Measurements from ENCODE around the gene CKS2. TPM values are rescaled to one million over a fixed set of nuclear protein-coding genes. Genes with fewer than 3 reads are reported as not detected.

Gene CKS2
- total RNA-seq (2021) (299 to 319 TPM (median 313 TPM) in 3 replicates), Bru-seq, nascent RNA (percentile 99 among the genes with signal in this experiment)
- long read RNA-seq, experiment 1, transcript CKS2-201 (3 exons, 613 nt): major isoform, 322 of 357 reads
- long read RNA-seq, experiment 1, partial matches to known transcripts: 23 of 357 reads
- long read RNA-seq, experiment 1, other reads (novel, unspliced or antisense): 12 of 357 reads
- long read RNA-seq, experiment 2, transcript CKS2-201 (3 exons, 613 nt): major isoform, 438 of 484 reads
- long read RNA-seq, experiment 2, partial matches to known transcripts: 27 of 484 reads
- long read RNA-seq, experiment 2, other reads (novel, unspliced or antisense): 19 of 484 reads
- long read RNA-seq, experiment 3, partial matches to known transcripts: 0 of 8 reads
- long read RNA-seq, experiment 3, other reads (novel, unspliced or antisense): 5 of 8 reads

DNA sequence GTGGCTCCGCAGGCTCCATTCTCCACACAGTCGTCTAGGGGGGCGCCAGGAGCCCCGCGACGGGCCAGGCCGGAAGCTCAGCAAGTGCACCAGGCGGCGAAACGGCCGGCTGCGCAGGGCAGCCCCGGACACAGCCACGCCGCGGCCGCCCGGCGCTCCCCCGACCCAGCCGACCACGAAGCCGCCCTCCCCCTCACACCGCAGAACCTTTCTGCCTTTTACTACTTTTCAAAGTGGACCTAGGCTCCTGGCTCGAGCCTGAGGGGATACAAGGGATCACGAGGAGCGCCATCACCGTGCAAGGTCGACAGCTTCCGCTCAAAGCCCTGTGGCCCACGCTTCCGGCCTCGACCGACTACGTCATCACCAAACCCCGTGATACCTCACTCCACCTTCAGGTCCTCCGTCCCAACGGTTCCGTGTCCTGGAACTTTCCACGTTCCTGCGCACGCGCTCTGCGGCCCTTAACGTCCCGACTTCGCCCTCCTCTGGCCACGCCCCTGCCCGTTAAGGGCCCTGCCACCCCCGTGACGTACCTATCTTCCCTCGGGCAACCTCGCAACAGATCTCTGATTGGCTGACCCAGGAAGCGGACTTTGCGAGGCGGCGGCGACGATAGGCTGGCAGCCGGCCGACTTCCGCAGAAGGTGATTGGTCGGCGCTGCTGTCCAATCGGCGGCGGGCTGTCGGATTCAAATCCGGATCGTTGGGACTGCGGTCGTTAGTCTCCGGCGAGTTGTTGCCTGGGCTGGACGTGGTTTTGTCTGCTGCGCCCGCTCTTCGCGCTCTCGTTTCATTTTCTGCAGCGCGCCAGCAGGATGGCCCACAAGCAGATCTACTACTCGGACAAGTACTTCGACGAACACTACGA is at the start of gene CKS2:
Gene CKS2 (plus strand): TSS at position 721 of the 871 bp plus-strand sequence. CDS start 98 bp downstream, at position 819.
- DNase-seq (ENCODE audit: low spot score): peak; percentile 99
- peak; percentile 91 for ATAC-seq
- peak within 1 kb of the TSS; percentile 93 for H3K4me3 Mint-ChIP-seq
- CTCF ChIA-PET: interaction anchor here (0.6 kb wide), 1 partner anchor 22 kb away, joined by 4 read pairs; no protein-coding TSS in a partner anchor
- peaks cover 32% of the 10 kb centered on the region for H3K4me1 Mint-ChIP-seq
- H3K36me3 Mint-ChIP-seq: peaks cover 54% of the 10 kb centered on the region
- no peaks in the 10 kb centered on the region; the same call in 1 of the 2 replicates for H3K27me3 Mint-ChIP-seq (ENCODE audit: low read depth)
- H3K9me3 Mint-ChIP-seq: no peaks in the 10 kb centered on the region
- POLR2A ChIA-PET: interaction anchor here (0.6 to 1.3 kb wide), 4 partner anchors 10 to 390 kb away, joined by 3 to 5 read pairs (median 4); no protein-coding TSS in a partner anchor
- peak within 1 kb of the TSS; percentile 100 for H3K27ac Mint-ChIP-seq
- TF ChIP-seq, protein P1, sequence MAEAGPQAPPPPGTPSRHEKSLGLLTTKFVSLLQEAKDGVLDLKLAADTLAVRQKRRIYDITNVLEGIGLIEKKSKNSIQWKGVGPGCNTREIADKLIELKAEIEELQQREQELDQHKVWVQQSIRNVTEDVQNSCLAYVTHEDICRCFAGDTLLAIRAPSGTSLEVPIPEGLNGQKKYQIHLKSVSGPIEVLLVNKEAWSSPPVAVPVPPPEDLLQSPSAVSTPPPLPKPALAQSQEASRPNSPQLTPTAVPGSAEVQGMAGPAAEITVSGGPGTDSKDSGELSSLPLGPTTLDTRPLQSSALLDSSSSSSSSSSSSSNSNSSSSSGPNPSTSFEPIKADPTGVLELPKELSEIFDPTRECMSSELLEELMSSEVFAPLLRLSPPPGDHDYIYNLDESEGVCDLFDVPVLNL (CRISPR knock-in tag; IDR thresholded peaks at IDR 0.05; ENCODE audit: borderline replicate concordance, low read depth): no peak; the same call in 1 of the 2 replicates
- TF ChIP-seq, protein P2, sequence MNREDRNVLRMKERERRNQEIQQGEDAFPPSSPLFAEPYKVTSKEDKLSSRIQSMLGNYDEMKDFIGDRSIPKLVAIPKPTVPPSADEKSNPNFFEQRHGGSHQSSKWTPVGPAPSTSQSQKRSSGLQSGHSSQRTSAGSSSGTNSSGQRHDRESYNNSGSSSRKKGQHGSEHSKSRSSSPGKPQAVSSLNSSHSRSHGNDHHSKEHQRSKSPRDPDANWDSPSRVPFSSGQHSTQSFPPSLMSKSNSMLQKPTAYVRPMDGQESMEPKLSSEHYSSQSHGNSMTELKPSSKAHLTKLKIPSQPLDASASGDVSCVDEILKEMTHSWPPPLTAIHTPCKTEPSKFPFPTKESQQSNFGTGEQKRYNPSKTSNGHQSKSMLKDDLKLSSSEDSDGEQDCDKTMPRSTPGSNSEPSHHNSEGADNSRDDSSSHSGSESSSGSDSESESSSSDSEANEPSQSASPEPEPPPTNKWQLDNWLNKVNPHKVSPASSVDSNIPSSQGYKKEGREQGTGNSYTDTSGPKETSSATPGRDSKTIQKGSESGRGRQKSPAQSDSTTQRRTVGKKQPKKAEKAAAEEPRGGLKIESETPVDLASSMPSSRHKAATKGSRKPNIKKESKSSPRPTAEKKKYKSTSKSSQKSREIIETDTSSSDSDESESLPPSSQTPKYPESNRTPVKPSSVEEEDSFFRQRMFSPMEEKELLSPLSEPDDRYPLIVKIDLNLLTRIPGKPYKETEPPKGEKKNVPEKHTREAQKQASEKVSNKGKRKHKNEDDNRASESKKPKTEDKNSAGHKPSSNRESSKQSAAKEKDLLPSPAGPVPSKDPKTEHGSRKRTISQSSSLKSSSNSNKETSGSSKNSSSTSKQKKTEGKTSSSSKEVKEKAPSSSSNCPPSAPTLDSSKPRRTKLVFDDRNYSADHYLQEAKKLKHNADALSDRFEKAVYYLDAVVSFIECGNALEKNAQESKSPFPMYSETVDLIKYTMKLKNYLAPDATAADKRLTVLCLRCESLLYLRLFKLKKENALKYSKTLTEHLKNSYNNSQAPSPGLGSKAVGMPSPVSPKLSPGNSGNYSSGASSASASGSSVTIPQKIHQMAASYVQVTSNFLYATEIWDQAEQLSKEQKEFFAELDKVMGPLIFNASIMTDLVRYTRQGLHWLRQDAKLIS (CRISPR knock-in tag; IDR thresholded peaks at IDR 0.05; ENCODE audit: borderline replicate concordance): no peak
- TF ChIP-seq, protein P3, sequence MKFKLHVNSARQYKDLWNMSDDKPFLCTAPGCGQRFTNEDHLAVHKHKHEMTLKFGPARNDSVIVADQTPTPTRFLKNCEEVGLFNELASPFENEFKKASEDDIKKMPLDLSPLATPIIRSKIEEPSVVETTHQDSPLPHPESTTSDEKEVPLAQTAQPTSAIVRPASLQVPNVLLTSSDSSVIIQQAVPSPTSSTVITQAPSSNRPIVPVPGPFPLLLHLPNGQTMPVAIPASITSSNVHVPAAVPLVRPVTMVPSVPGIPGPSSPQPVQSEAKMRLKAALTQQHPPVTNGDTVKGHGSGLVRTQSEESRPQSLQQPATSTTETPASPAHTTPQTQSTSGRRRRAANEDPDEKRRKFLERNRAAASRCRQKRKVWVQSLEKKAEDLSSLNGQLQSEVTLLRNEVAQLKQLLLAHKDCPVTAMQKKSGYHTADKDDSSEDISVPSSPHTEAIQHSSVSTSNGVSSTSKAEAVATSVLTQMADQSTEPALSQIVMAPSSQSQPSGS (CRISPR knock-in tag; IDR thresholded peaks at IDR 0.05; ENCODE audit: borderline replicate concordance, low read depth): no peak
- TF ChIP-seq ZNF423 (CRISPR knock-in tag; IDR thresholded peaks at IDR 0.05): no peak
- peak; percentile 35; the same call in 1 of the 2 replicates for TF ChIP-seq NFE2L1 (CRISPR knock-in tag; IDR thresholded peaks at IDR 0.05)
- peak; percentile 85; the same call in 1 of the 2 replicates for TF ChIP-seq CBFB (CRISPR knock-in tag; IDR thresholded peaks at IDR 0.05; ENCODE audit: low read depth)
- TF ChIP-seq, protein P4, sequence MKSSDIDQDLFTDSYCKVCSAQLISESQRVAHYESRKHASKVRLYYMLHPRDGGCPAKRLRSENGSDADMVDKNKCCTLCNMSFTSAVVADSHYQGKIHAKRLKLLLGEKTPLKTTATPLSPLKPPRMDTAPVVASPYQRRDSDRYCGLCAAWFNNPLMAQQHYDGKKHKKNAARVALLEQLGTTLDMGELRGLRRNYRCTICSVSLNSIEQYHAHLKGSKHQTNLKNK (CRISPR knock-in tag; IDR thresholded peaks at IDR 0.05): 0 out of 2 replicates have a peak, but pooled peaks have one; percentile 43
- TF ChIP-seq SOX15 (CRISPR knock-in tag; IDR thresholded peaks at IDR 0.05): no peak
- TF ChIP-seq, protein P5, sequence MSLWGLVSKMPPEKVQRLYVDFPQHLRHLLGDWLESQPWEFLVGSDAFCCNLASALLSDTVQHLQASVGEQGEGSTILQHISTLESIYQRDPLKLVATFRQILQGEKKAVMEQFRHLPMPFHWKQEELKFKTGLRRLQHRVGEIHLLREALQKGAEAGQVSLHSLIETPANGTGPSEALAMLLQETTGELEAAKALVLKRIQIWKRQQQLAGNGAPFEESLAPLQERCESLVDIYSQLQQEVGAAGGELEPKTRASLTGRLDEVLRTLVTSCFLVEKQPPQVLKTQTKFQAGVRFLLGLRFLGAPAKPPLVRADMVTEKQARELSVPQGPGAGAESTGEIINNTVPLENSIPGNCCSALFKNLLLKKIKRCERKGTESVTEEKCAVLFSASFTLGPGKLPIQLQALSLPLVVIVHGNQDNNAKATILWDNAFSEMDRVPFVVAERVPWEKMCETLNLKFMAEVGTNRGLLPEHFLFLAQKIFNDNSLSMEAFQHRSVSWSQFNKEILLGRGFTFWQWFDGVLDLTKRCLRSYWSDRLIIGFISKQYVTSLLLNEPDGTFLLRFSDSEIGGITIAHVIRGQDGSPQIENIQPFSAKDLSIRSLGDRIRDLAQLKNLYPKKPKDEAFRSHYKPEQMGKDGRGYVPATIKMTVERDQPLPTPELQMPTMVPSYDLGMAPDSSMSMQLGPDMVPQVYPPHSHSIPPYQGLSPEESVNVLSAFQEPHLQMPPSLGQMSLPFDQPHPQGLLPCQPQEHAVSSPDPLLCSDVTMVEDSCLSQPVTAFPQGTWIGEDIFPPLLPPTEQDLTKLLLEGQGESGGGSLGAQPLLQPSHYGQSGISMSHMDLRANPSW (CRISPR knock-in tag; conservative IDR thresholded peaks at IDR 0.05; ENCODE audit: low read depth): no peak
- no peak for TF ChIP-seq ZNF263 (CRISPR knock-in tag; IDR thresholded peaks at IDR 0.05; ENCODE audit: low read depth)
- TF ChIP-seq, protein P6, sequence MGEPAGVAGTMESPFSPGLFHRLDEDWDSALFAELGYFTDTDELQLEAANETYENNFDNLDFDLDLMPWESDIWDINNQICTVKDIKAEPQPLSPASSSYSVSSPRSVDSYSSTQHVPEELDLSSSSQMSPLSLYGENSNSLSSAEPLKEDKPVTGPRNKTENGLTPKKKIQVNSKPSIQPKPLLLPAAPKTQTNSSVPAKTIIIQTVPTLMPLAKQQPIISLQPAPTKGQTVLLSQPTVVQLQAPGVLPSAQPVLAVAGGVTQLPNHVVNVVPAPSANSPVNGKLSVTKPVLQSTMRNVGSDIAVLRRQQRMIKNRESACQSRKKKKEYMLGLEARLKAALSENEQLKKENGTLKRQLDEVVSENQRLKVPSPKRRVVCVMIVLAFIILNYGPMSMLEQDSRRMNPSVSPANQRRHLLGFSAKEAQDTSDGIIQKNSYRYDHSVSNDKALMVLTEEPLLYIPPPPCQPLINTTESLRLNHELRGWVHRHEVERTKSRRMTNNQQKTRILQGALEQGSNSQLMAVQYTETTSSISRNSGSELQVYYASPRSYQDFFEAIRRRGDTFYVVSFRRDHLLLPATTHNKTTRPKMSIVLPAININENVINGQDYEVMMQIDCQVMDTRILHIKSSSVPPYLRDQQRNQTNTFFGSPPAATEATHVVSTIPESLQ (CRISPR knock-in tag; IDR thresholded peaks at IDR 0.05): no peak
- TF ChIP-seq FOXK1 (CRISPR knock-in tag; IDR thresholded peaks at IDR 0.05): peak; percentile 84
- TF ChIP-seq ELF4 (CRISPR knock-in tag; IDR thresholded peaks at IDR 0.05; ENCODE audit: low read depth): no peak
- TF ChIP-seq RELA (CRISPR knock-in tag; IDR thresholded peaks at IDR 0.05; ENCODE audit: borderline replicate concordance): 0 out of 2 replicates have a peak, but pooled peaks have one; percentile 52
- TF ChIP-seq SMAD4 (CRISPR knock-in tag; IDR thresholded peaks at IDR 0.05): no peak
- TF ChIP-seq, protein P7, sequence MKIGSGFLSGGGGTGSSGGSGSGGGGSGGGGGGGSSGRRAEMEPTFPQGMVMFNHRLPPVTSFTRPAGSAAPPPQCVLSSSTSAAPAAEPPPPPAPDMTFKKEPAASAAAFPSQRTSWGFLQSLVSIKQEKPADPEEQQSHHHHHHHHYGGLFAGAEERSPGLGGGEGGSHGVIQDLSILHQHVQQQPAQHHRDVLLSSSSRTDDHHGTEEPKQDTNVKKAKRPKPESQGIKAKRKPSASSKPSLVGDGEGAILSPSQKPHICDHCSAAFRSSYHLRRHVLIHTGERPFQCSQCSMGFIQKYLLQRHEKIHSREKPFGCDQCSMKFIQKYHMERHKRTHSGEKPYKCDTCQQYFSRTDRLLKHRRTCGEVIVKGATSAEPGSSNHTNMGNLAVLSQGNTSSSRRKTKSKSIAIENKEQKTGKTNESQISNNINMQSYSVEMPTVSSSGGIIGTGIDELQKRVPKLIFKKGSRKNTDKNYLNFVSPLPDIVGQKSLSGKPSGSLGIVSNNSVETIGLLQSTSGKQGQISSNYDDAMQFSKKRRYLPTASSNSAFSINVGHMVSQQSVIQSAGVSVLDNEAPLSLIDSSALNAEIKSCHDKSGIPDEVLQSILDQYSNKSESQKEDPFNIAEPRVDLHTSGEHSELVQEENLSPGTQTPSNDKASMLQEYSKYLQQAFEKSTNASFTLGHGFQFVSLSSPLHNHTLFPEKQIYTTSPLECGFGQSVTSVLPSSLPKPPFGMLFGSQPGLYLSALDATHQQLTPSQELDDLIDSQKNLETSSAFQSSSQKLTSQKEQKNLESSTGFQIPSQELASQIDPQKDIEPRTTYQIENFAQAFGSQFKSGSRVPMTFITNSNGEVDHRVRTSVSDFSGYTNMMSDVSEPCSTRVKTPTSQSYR (CRISPR knock-in tag; IDR thresholded peaks at IDR 0.05): no peak
- no peak for TF ChIP-seq IRF2 (CRISPR knock-in tag; IDR thresholded peaks at IDR 0.05; ENCODE audit: borderline replicate concordance, low read depth)
- no peak for TF ChIP-seq GTF2I (CRISPR knock-in tag; conservative IDR thresholded peaks at IDR 0.05)
- TF ChIP-seq TCF7 (CRISPR knock-in tag; IDR thresholded peaks at IDR 0.05; ENCODE audit: low read depth): no peak
